ENCODE results near the gene HYAL3. TPM values are rescaled to one million over a fixed set of nuclear protein-coding genes. Genes with fewer than 3 reads are reported as not detected.
A peak's percentile ranks its signal among the peaks of the same experiment; 100 is the strongest.

The HYAL3 gene
- polyA plus RNA-seq, 1 donor from 2014 or later: 9.1 TPM

DNA sequence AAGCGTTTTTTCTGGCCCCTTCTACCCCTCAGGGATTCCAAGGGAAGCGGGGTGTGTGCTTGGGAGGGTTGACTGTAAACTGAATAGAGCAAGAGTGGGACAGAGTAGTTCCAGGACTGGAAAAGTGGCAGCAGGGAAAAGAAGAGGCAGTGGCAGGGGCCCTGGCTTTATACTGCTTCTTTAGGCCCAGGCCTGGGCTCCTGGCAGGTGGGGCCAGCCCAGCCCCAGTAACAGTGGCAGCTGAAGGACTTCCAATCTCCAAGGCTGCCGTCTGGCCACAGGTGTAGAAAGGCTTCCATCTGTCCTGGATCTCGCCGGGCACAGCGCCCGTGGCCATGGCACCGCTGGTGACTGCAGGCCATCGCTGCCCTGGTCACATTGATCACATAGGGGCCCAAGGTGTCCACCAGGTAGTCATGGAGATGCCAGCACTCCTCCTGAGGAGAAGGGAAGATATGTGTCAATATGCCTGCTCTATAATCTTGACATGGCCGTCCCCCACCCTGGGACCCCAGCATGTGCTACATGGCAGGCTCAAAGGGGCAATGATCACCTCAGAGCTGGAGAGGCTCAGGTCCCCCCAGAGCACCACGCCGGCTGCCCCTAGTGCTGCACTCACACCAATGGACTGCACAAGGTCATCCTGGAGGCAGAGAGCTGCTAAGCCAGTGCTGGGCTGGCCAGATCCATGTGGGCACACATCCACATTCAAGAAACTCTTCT lies 6.0 kb downstream of the HYAL3 start:
- no peaks in the 10 kb centered on the region for H3F3A ChIP-seq (ENCODE audit: insufficient read depth, low read length, poor library complexity, severe bottlenecking)
- no peaks in the 10 kb centered on the region for H3K36me3 ChIP-seq (ENCODE audit: insufficient read depth, low read length)
- peak overlapping the region; percentile 64 for H3K4me2 ChIP-seq (ENCODE audit: low read length)
- TF ChIP-seq EP300 (conservative IDR thresholded peaks at IDR 0.05; ENCODE audit: poor library complexity, severe bottlenecking): no peak
- TF ChIP-seq REST (IDR thresholded peaks at IDR 0.05; ENCODE audit: borderline replicate concordance): no peak
- no peak for TF ChIP-seq SMC3 (conservative IDR thresholded peaks at IDR 0.05; ENCODE audit: poor library complexity)
- no peak for TF ChIP-seq MXI1 (conservative IDR thresholded peaks at IDR 0.05; ENCODE audit: poor library complexity, severe bottlenecking)
- TF ChIP-seq EZH2 (IDR thresholded peaks at IDR 0.05; ENCODE audit: borderline replicate concordance, insufficient read depth, low read length, poor library complexity, severe bottlenecking): no peak
- no peak for TF ChIP-seq RAD21 (conservative IDR thresholded peaks at IDR 0.05)
- no peak for TF ChIP-seq POLR2AphosphoS5 (IDR thresholded peaks at IDR 0.05)
- TF ChIP-seq, protein P1, sequence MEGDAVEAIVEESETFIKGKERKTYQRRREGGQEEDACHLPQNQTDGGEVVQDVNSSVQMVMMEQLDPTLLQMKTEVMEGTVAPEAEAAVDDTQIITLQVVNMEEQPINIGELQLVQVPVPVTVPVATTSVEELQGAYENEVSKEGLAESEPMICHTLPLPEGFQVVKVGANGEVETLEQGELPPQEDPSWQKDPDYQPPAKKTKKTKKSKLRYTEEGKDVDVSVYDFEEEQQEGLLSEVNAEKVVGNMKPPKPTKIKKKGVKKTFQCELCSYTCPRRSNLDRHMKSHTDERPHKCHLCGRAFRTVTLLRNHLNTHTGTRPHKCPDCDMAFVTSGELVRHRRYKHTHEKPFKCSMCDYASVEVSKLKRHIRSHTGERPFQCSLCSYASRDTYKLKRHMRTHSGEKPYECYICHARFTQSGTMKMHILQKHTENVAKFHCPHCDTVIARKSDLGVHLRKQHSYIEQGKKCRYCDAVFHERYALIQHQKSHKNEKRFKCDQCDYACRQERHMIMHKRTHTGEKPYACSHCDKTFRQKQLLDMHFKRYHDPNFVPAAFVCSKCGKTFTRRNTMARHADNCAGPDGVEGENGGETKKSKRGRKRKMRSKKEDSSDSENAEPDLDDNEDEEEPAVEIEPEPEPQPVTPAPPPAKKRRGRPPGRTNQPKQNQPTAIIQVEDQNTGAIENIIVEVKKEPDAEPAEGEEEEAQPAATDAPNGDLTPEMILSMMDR (IDR thresholded peaks at IDR 0.05; ENCODE audit: poor library complexity, severe bottlenecking): no peak
- TF ChIP-seq TAF1 (IDR thresholded peaks at IDR 0.05; ENCODE audit: low read depth): no peak
- H3K27me3 ChIP-seq (ENCODE audit: insufficient read depth, low read depth, low read length): no peaks in the 10 kb centered on the region
- H3K9me3 ChIP-seq (ENCODE audit: low read length): no peaks in the 10 kb centered on the region
- H4K20me1 ChIP-seq (ENCODE audit: insufficient read depth): no peaks in the 10 kb centered on the region
- H3K9me2 ChIP-seq (ENCODE audit: insufficient read depth, low read length): no peaks in the 10 kb centered on the region
- peak overlapping the region; percentile 96 for H3K4me3 ChIP-seq (ENCODE audit: low read length)
- H2AFZ ChIP-seq (ENCODE audit: low read depth, low read length): peak overlapping the region; percentile 24
- H3K79me2 ChIP-seq (replicated peaks; ENCODE audit: insufficient read depth, low read length): peaks cover 6% of the 10 kb centered on the region
- H3K9ac ChIP-seq (ENCODE audit: low read length): peak overlapping the region; percentile 47
- no peak overlapping the region for H3K27ac ChIP-seq (ENCODE audit: low read length)

- Histone ChIP-seq H3K9me3 (ENCODE audit: low read length) (no peaks in the 10 kb centered on the region), H3K9ac (ENCODE audit: low read length) (peak within 1 kb of the TSS; percentile 62), H3K4me3 (ENCODE audit: low read length) (peak within 1 kb of the TSS; percentile 96), H3K4me2 (ENCODE audit: low read length) (peak within 1 kb of the TSS; percentile 99), H2AFZ (ENCODE audit: low read depth, low read length) (peak within 1 kb of the TSS; percentile 42), H3K27ac (ENCODE audit: low read length) (peak within 1 kb of the TSS; percentile 33), H4K20me1 (ENCODE audit: insufficient read depth) (no peaks in the 10 kb centered on the region), H3F3A (ENCODE audit: insufficient read depth, low read length, poor library complexity, severe bottlenecking) (no peaks in the 10 kb centered on the region), H3K36me3 (ENCODE audit: insufficient read depth, low read length) (no peaks in the 10 kb centered on the region), H3K9me2 (ENCODE audit: insufficient read depth, low read length) (no peaks in the 10 kb centered on the region), H3K27me3 (ENCODE audit: insufficient read depth, low read depth, low read length) (no peaks in the 10 kb centered on the region), H3K79me2 (replicated peaks; ENCODE audit: insufficient read depth, low read length) (peaks cover 6% of the 10 kb centered on the region)
- TF ChIP-seq POLR2AphosphoS5 (IDR thresholded peaks at IDR 0.05) (no peak), EP300 (conservative IDR thresholded peaks at IDR 0.05; ENCODE audit: poor library complexity, severe bottlenecking) (peak; percentile 45), EZH2 (IDR thresholded peaks at IDR 0.05; ENCODE audit: borderline replicate concordance, insufficient read depth, low read length, poor library complexity, severe bottlenecking) (no peak), TAF1 (IDR thresholded peaks at IDR 0.05; ENCODE audit: low read depth) (peak; percentile 25), MXI1 (conservative IDR thresholded peaks at IDR 0.05; ENCODE audit: poor library complexity, severe bottlenecking) (peak; percentile 97), RAD21 (conservative IDR thresholded peaks at IDR 0.05) (peak; percentile 9), SMC3 (conservative IDR thresholded peaks at IDR 0.05; ENCODE audit: poor library complexity) (peak; percentile 25), REST (IDR thresholded peaks at IDR 0.05; ENCODE audit: borderline replicate concordance) (no peak)
- TF ChIP-seq, protein P1 (IDR thresholded peaks at IDR 0.05; ENCODE audit: poor library complexity, severe bottlenecking): peak; percentile 52
Observed at GRCh38 chr3:50292159-50293078, 6.8 kb downstream of the HYAL3 start, which contains the start of gene IFRD2. Gene IFRD2 (minus strand): TSS chr3:50292429. CDS start chr3:50292274, 155 bp downstream.
